Stimulated activated CD4-positive, alpha-beta T cell treated with anti-CD3 and anti-CD28 coated beads, Interleukin-2, amount 100 ng/mL, for 24 hours (primary cell): ENCODE results near the gene DDX17.

Experiments
- DNase-seq, 2 donors: peaks; one replicate each; pipeline ENCODE4 v3.0.0-alpha.2; 2020

Gene DDX17

GRCh38 chr22:38465673-38466490 is 40.2 kb downstream of the DDX17 start:
- DNase-seq: no peak

DNA sequence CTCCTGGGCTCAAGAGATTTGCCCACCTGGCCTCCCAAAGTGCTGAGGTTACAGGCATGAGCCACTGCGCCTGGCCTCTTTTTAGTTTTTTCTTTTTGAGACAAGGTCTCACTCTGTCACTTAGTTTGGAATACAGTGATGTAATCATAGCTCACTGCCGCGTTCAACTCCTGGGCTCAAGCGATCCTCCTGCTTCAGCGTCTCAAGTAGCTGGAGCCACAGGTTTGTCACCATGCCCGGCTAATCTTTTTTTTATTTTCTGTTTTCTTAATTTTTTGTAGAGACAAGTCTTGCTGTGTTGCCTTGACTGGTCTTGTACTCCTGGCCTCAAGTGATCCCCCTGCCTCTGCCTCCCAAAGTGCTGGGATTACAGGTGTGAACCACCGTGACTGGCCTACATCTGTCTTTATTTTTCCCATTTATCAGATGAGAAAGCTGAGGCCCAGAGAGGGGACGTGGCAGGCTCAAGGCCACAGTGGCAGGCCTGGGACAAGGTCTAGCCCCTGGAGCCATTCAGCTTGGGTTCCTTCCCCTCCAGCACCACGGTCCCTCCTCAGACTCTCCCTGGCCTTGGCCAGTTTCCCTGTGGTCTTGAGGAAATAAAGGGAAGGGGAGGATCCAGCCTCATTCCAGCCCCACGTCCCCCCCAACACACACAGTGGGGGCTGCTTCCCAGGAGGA is 41.0 kb downstream of the DDX17 start:
- DNase-seq: no peak

- no peak for DNase-seq
These were observed 42.9 kb downstream of the DDX17 start for GRCh38 chr22:38462960-38463784.

GRCh38 chr22:38461414-38462081 is 44.6 kb downstream of the DDX17 start:
- peak; percentile 61 to 77 for DNase-seq

DNA sequence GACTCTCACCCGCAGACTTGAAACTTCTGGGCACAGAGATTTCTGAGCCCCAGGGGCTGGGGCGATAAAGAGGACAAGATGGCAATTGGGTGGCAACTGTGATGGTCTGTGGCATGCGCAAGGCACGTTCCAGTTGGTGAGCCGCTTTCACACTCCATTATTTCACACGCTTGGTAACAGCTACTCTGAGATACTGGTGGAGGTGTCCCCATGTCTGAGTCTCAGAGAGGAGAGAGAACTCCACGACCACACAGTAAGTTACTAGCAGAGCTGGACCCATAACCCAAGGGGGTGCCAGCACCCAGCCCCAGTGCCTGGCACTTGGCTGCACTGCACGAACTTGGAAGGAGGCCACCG is 45.1 kb downstream of the DDX17 start:
- no peak for DNase-seq

GRCh38 chr22:38460426-38460840 is 45.7 kb downstream of the DDX17 start:
- DNase-seq: no peak

DNA sequence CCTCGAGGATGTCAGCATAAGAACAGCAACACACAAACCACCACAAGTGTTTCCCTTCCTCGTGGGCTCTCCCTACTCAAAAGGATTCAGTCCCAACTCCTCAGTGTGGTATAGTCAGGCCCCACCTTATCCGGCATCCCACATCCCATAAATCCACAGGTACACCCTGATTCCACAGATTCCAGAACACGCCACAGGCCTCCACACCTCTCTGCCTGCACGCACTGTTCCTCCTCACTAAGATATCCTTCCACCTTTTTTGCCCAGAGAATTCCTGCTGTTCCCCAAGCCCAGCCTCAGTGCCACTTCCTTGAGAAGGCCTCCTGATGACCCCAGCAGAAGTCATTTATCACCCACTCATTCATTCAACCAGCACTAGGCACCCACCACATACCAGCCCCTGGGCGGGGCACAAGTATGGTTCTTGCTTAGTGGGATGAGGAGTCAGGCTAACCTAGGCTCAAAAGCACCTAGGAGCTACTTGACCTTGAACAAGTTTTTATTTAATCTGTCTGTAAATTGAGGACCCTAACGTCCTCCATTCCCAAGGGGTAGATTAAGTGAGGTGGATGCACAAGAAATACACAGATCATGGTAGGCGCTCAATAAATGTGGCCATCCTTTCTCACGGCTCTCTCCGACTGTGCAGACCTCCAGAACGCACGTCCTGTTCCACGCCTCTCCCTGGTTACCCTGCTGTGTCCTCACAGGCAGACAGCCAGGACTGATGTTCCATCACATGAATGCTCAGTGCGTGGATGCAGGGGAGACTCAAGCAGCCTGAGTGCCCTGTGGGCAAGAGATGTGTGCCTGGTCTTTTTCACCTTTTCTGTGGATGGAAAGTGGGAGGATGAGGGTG is 49.0 kb downstream of the DDX17 start:
- no peak for DNase-seq

- no peak for DNase-seq
These were observed 49.8 kb downstream of the DDX17 start for GRCh38 chr22:38456272-38456835.

DNA sequence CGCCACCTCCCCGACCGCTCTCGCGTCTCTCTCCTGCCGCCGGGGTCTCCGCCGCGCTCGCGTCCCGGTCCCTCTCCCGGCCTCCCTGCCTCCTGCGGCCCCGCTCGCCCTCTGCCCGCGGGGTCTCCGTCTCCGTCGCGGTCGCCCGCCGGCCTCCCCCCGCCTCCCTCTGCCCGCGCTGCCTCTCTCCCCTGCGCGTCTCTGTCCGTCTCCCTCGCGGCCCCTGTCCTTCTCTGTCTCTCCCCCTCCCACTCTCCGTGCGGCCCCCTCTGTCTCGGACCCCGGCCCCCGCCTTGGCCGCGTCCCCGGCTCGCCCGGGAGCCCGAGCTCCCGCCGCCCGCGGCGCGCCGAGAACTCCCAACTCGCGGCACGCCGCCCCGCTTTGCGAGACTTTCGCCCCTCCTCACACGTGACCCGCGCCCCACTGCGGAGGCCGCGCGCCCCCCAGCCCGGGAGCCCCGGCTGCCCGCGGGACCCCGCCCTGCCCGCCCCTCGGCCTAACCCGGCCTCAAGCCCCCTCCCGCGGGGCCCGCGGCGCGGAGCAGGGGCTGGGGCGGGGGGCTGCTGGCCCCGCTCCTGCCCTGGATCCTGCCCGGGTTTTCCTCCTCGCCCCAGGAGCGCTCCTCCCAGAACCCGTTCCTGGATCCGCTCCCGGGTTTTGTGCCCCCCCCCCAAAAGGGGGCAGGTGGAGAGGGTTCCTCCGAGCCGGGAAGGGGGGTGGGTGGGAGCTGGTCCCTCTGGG is 50.4 kb downstream of the DDX17 start:
- peak in 1 of 2 donors; percentile 36 for DNase-seq

- DNase-seq: no peak
These were observed 51.0 kb downstream of the DDX17 start, which contains the start of gene KCNJ4 for GRCh38 chr22:38455076-38455529. TSS of gene KCNJ4 (minus strand) at chr22:38455199. CDS start at chr22:38428132, 27,067 bp downstream.

GRCh38 chr22:38454353-38455075 is 51.6 kb downstream of the DDX17 start:
- DNase-seq: peak; percentile 14 to 23

GRCh38 chr22:38453996-38454352 is 52.1 kb downstream of the DDX17 start:
- DNase-seq: no peak

DNA sequence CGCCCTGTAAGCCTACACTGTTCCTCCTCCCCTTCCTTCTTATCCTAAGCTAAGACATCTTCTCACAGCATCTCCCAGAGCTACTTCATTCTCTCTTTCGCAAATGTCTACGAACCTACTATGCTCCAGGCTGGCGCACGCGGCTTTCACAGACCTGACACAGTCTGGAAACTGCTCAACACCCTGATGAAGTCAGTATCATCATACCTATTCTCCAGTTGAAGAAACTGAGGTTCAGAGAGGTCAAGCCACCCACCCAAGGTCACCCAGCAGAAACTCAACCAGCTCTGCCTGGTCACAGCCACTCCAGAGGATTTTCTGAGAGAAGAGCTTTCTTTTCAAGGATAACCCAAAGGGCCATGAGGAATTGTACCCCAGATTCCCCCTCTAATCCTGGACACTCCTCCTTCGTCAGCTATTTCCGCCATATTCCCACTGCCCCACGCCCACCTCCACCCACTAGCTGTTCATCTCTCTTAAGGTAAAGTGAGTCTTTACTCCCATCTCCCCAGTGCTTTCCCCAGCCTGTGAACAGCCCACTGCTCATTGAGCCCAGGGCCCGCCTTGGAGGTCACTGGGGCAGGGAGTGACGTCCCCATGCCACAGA is 52.9 kb downstream of the DDX17 start:
- DNase-seq: no peak

DNA sequence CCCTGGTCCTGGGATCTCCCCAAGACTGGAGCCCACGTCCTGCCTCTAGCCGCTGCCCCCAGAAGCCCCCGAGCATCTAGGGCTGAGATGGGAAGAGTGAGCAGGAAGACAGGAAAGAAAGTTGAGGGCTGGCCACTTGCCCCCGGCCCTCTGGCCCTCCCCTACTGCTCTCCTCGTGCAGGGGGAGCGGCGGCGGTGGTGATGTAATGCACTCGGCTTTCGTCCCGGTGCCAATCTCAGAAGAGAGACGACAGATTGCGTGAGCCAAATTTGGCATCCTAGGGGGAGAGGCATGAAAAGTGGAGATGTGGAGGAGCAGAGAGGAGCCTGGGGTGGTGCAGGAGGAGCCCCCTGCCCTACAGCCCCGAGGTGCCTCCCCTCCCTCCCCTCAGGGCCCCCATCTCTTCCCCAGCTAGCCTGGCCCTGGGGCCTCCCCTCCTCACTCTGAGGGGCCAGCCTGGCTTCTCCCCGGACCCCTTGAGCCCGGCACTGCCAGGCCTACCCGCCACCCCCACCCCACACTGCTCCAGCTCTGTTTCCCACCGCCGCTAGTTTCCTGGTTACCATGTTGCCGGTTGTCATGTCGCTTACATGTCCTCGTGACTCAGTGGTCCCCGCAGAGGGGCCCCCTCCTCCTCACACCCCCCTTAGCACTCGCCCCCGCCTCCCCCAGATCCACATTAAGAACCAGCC is 53.6 kb downstream of the DDX17 start:
- DNase-seq: no peak

DNA sequence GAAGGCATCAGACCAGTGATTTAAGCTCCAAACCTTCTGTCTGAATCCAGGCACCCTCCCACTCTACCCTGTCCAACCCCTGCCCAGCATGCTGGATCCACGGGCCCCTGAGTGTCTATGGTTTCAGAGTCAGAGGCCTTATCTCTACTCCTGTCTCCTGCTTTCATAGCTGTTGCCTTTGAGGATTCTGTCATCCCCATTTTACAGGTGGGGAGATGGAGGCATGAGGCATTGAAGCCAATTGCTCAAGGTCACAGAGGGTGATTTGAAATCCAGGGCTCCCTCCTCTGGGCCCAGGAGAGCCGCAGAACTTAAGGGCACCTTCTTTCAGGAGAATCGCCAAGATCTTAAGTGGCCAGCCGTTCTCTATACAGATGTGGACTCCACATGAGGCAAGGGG is 54.2 kb downstream of the DDX17 start:
- no peak for DNase-seq

DNA sequence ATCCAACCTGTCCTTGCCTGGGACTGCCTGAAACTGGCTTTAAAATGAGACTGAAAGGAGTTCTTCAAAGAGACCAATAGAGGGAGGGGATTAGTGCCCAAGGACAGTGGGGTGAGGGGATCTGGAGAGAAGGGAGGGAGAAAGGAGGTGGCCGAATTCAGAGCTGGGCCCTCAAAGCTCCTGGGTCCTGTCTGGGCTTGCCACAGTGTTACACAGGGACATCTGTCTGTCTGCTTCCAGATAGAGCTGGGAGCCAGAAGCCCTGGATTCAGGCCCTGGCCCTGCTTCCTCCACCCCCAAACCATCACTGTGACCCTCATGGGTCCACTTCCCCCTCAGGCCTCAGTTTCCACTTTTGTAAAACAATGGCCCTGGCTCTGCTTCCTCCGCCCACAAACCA is 54.7 kb downstream of the DDX17 start:
- DNase-seq: no peak

DNA sequence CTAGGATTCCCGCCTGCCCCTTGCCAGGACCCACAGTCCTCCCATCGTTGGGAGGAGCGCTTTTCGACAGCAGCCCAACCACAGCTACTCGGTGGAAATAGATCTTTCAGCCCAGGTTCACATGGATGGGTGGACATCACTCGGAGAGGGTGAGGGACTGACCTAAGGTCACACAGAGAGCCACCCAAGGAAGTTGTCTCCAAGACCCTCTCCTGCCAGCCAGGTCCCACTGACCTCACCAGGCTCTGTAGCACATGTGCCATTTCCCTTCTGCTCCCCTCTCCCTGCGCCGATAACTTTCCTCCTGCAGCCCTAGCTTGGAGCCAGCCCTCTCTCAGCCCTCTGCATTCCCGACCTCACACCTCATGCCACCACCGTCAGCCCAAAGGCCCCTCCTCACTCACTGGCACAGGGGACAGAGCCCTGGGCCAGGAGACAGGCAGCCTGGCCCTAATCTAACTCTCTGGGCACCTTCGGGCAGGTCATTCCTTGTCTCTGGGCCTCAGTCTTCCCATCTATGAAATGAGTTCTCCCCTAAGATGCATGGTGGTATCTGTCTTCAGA is 55.8 kb downstream of the DDX17 start:
- DNase-seq: no peak

DNA sequence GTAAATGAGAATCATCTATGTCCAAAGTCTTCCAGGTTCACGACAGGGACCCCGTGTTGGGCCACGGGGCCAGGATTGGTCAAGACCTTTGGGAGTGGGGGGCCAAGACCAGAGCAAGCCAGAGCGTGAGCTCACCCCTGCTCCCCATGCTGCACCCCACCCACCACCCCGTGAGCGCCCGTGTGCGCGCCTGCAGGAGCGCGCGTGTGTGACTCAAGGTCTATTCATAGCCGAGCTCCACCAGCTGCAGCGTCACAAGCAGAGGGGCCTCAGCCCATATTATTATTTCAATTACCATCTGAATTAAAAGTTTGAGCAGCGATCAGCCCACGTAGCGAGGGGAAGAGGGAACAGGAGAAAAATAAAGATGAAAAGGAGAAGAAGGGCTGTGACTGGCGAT is 56.3 kb downstream of the DDX17 start:
- DNase-seq: no peak
